Neural progenitor cell (in vitro differentiated cells): Measurements from ENCODE around the gene IRF6. TPM values are rescaled to one million over a fixed set of nuclear protein-coding genes. Genes with fewer than 3 reads are reported as not detected.
A peak's percentile ranks its signal among the peaks of the same experiment; 100 is the strongest.

ENCODE experiments used
- DNase-seq: peaks from one replicate; pipeline ENCODE4 v3.0.0-alpha.2; 2016; ENCODE audit warnings: low spot score
- H2AFZ ChIP-seq: fragments of 200-600 bp; sonication (generic); replicated peaks from 2 replicates; pipeline ENCODE4 v1.6.1; 2016; ENCODE audit warnings: antibody characterized with exemption
- H3F3A ChIP-seq: fragments of 200-600 bp; sonication (generic); 2 replicates; pipeline ENCODE4 v1.6.1; 2016; ENCODE audit warnings: antibody characterized with exemption, low read depth
- H3K27ac ChIP-seq: fragments of 200-600 bp; sonication (generic); 2 replicates; pipeline ENCODE4 v1.5.1; 2016; ENCODE audit warnings: mild to moderate bottlenecking
- H3K27me3 ChIP-seq: fragments of 200-600 bp; sonication (generic); 2 replicates; pipeline ENCODE4 v1.6.1; 2016; ENCODE audit warnings: mild to moderate bottlenecking, moderate library complexity
- H3K36me3 ChIP-seq: fragments of 200-600 bp; sonication (generic); 2 replicates; pipeline ENCODE4 v1.5.1; 2016
- H3K4me1 ChIP-seq: fragments of 200-600 bp; sonication (generic); 2 replicates; pipeline ENCODE4 v1.6.1; 2016; ENCODE audit warnings: mixed run types
- H3K4me2 ChIP-seq: fragments of 200-600 bp; sonication (generic); 2 replicates; pipeline ENCODE4 v1.6.1; 2016
- H3K4me3 ChIP-seq: fragments of 200-600 bp; sonication (generic); 2 replicates; pipeline ENCODE4 v1.5.1; 2016
- H3K79me2 ChIP-seq: fragments of 200-600 bp; sonication (generic); 2 replicates; pipeline ENCODE4 v1.6.1; 2016; ENCODE audit warnings: low read depth
- H3K9ac ChIP-seq: fragments of 200-600 bp; sonication (generic); 2 replicates; pipeline ENCODE4 v1.6.1; 2016
- H3K9me3 ChIP-seq: fragments of 200-600 bp; sonication (generic); 2 replicates; pipeline ENCODE4 v1.5.1; 2016; ENCODE audit warnings: low read depth
- H4K20me1 ChIP-seq: fragments of 200-600 bp; sonication (generic); 2 replicates; pipeline ENCODE4 v1.6.1; 2016; ENCODE audit warnings: low read depth
- H3K27ac Mint-ChIP-seq: 3 replicates; pipeline ENCODE4 v1.8.0; 2021; ENCODE audit warnings: mixed read lengths
- H3K27me3 Mint-ChIP-seq: 2 replicates; pipeline ENCODE4 v1.8.0; 2022; ENCODE audit warnings: low read depth, mild to moderate bottlenecking, inconsistent platforms, moderate library complexity, mixed read lengths; ENCODE audit not compliant: insufficient read depth
- H3K36me3 Mint-ChIP-seq: 3 replicates; pipeline ENCODE4 v1.8.0; 2021; ENCODE audit warnings: mixed read lengths
- H3K4me1 Mint-ChIP-seq: 3 replicates; pipeline ENCODE4 v1.8.0; 2021; ENCODE audit warnings: mixed read lengths
- H3K4me3 Mint-ChIP-seq: 3 replicates; pipeline ENCODE4 v1.8.0; 2021; ENCODE audit warnings: mild to moderate bottlenecking, moderate library complexity, mixed read lengths
- H3K9me3 Mint-ChIP-seq: 3 replicates; pipeline ENCODE4 v1.8.0; 2020; ENCODE audit warnings: mixed read lengths
- EZH2 ChIP-seq: fragments of 200-600 bp; sonication (generic); IDR thresholded peaks from 2 replicates; pipeline ENCODE4 v1.6.1; 2017; ENCODE audit warnings: antibody characterized with exemption, mild to moderate bottlenecking, moderate library complexity
- EZH2phosphoT487 ChIP-seq: fragments of 200-600 bp; sonication (generic); IDR thresholded peaks from 2 replicates; pipeline ENCODE4 v1.6.1; 2017; ENCODE audit warnings: antibody characterized with exemption
- total RNA-seq: library from RNA; depleted of rRNA; stranded (reverse); fragments of >200 nt; gene quantifications from 2 replicates; pipeline ENCODE4 v1.2.3, GENCODE V29; 2015; ENCODE audit warnings: low replicate concordance
- TF ChIP-seq, protein P1 (sequence below): fragments of 200-600 bp; sonication (generic); IDR thresholded peaks from 2 replicates; pipeline ENCODE4 v1.5.1; 2017; ENCODE audit warnings: antibody characterized with exemption, mild to moderate bottlenecking

The IRF6 gene
- total RNA-seq, 1 donor from 2014 or later = 3.3 TPM

- Histone ChIP-seq H4K20me1 (no peaks in the 10 kb centered on the region), H3K4me2 (no peak overlapping the region), H3K27ac (no peak overlapping the region), H3K27me3 (peaks cover 39% of the 10 kb centered on the region), H3K4me3 (no peak overlapping the region), H3K9ac (no peak overlapping the region), H3K9me3 (no peaks in the 10 kb centered on the region), H3F3A (peaks cover 6% of the 10 kb centered on the region), H2AFZ (no peak overlapping the region), H3K4me1 (peaks cover 6% of the 10 kb centered on the region), H3K36me3 (no peaks in the 10 kb centered on the region), H3K79me2 (peaks cover 9% of the 10 kb centered on the region)
- Mint-ChIP-seq H3K4me3 (no peak overlapping the region), H3K27me3 (peaks cover 12% of the 10 kb centered on the region), H3K27ac (no peak overlapping the region), H3K4me1 (peaks cover 9% of the 10 kb centered on the region), H3K9me3 (no peaks in the 10 kb centered on the region), H3K36me3 (peaks cover 2% of the 10 kb centered on the region)
- no peak for DNase-seq
- no peak for TF ChIP-seq EZH2phosphoT487
- TF ChIP-seq EZH2 = no peak
- TF ChIP-seq, protein P1, sequence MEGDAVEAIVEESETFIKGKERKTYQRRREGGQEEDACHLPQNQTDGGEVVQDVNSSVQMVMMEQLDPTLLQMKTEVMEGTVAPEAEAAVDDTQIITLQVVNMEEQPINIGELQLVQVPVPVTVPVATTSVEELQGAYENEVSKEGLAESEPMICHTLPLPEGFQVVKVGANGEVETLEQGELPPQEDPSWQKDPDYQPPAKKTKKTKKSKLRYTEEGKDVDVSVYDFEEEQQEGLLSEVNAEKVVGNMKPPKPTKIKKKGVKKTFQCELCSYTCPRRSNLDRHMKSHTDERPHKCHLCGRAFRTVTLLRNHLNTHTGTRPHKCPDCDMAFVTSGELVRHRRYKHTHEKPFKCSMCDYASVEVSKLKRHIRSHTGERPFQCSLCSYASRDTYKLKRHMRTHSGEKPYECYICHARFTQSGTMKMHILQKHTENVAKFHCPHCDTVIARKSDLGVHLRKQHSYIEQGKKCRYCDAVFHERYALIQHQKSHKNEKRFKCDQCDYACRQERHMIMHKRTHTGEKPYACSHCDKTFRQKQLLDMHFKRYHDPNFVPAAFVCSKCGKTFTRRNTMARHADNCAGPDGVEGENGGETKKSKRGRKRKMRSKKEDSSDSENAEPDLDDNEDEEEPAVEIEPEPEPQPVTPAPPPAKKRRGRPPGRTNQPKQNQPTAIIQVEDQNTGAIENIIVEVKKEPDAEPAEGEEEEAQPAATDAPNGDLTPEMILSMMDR = no peak
Observed at GRCh38 chr1:209786146-209786545, 19.8 kb downstream of the IRF6 start.

- H3F3A ChIP-seq = peaks cover 6% of the 10 kb centered on the region
- Mint-ChIP-seq H3K9me3 (no peaks in the 10 kb centered on the region), H3K4me3 (no peak overlapping the region), H3K4me1 (peaks cover 9% of the 10 kb centered on the region), H3K27ac (no peak overlapping the region), H3K27me3 (peaks cover 12% of the 10 kb centered on the region), H3K36me3 (peaks cover 2% of the 10 kb centered on the region)
- DNase-seq = no peak
- H2AFZ ChIP-seq = peak overlapping the region; percentile 66
- no peak overlapping the region for H3K9ac ChIP-seq
- no peaks in the 10 kb centered on the region for H3K9me3 ChIP-seq
- no peak for TF ChIP-seq EZH2
- TF ChIP-seq, protein P1 = no peak
- no peak for TF ChIP-seq EZH2phosphoT487
- no peak overlapping the region for H3K4me2 ChIP-seq
- H3K79me2 ChIP-seq = peaks cover 9% of the 10 kb centered on the region
- H3K4me3 ChIP-seq = no peak overlapping the region
- H3K27ac ChIP-seq = no peak overlapping the region
- H3K4me1 ChIP-seq = peaks cover 6% of the 10 kb centered on the region
- no peaks in the 10 kb centered on the region for H3K36me3 ChIP-seq
- peaks cover 39% of the 10 kb centered on the region for H3K27me3 ChIP-seq
- H4K20me1 ChIP-seq = no peaks in the 10 kb centered on the region
Observed at GRCh38 chr1:209785592-209785991, 20.4 kb downstream of the IRF6 start.

GRCh38 chr1:209784265-209785169, 21.4 kb downstream of the IRF6 start, which contains the start of gene C1orf74:
Gene C1orf74 (minus strand): TSS chr1:209784559. CDS start chr1:209783634, 925 bp downstream.
- no peaks in the 10 kb centered on the region for H3K9me3 ChIP-seq
- H3K4me3 ChIP-seq = peak within 1 kb of the TSS; percentile 80
- H3K4me1 ChIP-seq = peaks cover 6% of the 10 kb centered on the region
- peaks cover 38% of the 10 kb centered on the region for H3K27me3 ChIP-seq
- H2AFZ ChIP-seq = peak within 1 kb of the TSS; percentile 66
- Mint-ChIP-seq H3K27ac (peak within 1 kb of the TSS; percentile 48), H3K27me3 (peaks cover 11% of the 10 kb centered on the region), H3K4me1 (peaks cover 9% of the 10 kb centered on the region), H3K4me3 (peak within 1 kb of the TSS; percentile 89), H3K36me3 (peaks cover 2% of the 10 kb centered on the region), H3K9me3 (no peaks in the 10 kb centered on the region)
- peak; percentile 99 for DNase-seq
- peak within 1 kb of the TSS; percentile 94 for H3K4me2 ChIP-seq
- H3F3A ChIP-seq = peaks cover 6% of the 10 kb centered on the region
- H3K36me3 ChIP-seq = no peaks in the 10 kb centered on the region
- TF ChIP-seq, protein P1 = no peak
- TF ChIP-seq EZH2 = no peak
- peak; percentile 35 for TF ChIP-seq EZH2phosphoT487
- no peaks in the 10 kb centered on the region for H4K20me1 ChIP-seq
- H3K79me2 ChIP-seq = peaks cover 9% of the 10 kb centered on the region
- H3K9ac ChIP-seq = peak within 1 kb of the TSS; percentile 70
- no peak within 1 kb of the TSS for H3K27ac ChIP-seq
